ENCODE data around the gene FSD1.
A peak's percentile ranks its signal among the peaks of the same experiment; 100 is the strongest.

GRCh38 chr19:4352701-4353121 lies 48.3 kb downstream of the FSD1 start:
- TF ChIP-seq, protein P1, sequence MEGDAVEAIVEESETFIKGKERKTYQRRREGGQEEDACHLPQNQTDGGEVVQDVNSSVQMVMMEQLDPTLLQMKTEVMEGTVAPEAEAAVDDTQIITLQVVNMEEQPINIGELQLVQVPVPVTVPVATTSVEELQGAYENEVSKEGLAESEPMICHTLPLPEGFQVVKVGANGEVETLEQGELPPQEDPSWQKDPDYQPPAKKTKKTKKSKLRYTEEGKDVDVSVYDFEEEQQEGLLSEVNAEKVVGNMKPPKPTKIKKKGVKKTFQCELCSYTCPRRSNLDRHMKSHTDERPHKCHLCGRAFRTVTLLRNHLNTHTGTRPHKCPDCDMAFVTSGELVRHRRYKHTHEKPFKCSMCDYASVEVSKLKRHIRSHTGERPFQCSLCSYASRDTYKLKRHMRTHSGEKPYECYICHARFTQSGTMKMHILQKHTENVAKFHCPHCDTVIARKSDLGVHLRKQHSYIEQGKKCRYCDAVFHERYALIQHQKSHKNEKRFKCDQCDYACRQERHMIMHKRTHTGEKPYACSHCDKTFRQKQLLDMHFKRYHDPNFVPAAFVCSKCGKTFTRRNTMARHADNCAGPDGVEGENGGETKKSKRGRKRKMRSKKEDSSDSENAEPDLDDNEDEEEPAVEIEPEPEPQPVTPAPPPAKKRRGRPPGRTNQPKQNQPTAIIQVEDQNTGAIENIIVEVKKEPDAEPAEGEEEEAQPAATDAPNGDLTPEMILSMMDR (IDR thresholded peaks at IDR 0.05 in 8 of 11, conservative IDR thresholded peaks at IDR 0.05 in 3 of 11), result peak; percentile 64 to 95 (median 88)
- no peak for TF ChIP-seq POLR2A (IDR thresholded peaks at IDR 0.05)
- peak in 2 of 3 donors; percentile 12 to 42 for TF ChIP-seq POLR2AphosphoS5 (IDR thresholded peaks at IDR 0.05)

Data from spleen (tissue), 7 donors.